K562 (cell line): ENCODE data around the gene TFPT. TPM values are rescaled to one million over a fixed set of nuclear protein-coding genes. Genes with fewer than 3 reads are reported as not detected.

ENCODE experiments used
- BHLHE40 ChIP-seq: IDR thresholded peaks from 2 replicates; pipeline ENCODE4 v1.6.1; 2011; ENCODE audit warnings: low read length, improper control_type of control experiment
- CBX1 ChIP-seq: sonication (generic); IDR thresholded peaks from 2 replicates; pipeline ENCODE4 v1.6.1; 2016; ENCODE audit warnings: antibody characterized with exemption, low read depth, mild to moderate bottlenecking
- ELF2 ChIP-seq: fragments of 250-450 bp; sonication (Bioruptor Pico); IDR thresholded peaks from 2 replicates; pipeline ENCODE4 v1.5.0; 2021; ENCODE audit warnings: mild to moderate bottlenecking
- ESRRA ChIP-seq: fragments of 450-650 bp; IDR thresholded peaks from 2 replicates; pipeline ENCODE4 v1.6.1; 2014; ENCODE audit warnings: low read depth, mild to moderate bottlenecking, moderate library complexity, borderline replicate concordance
- FIP1L1 ChIP-seq: fragments of 200-400 bp; formaldehyde crosslinking; IDR thresholded peaks from 2 replicates; pipeline ENCODE4 v1.6.1; 2018; ENCODE audit warnings: mild to moderate bottlenecking, low read depth, low read length; ENCODE audit not compliant: poor library complexity, severe bottlenecking
- HCFC1 ChIP-seq: IDR thresholded peaks from 2 replicates; pipeline ENCODE4 v1.6.1; 2012; ENCODE audit warnings: low read depth, low read length, improper control_type of control experiment
- IFI16 ChIP-seq: fragments of 250-450 bp; sonication (Bioruptor Pico); IDR thresholded peaks from 2 replicates; pipeline ENCODE4 v2.1.2; 2022; ENCODE audit warnings: mild to moderate bottlenecking, inconsistent platforms
- KDM2B ChIP-seq: fragments of 250-450 bp; sonication (Bioruptor Pico); IDR thresholded peaks from 2 replicates; pipeline ENCODE4 v1.8.0; 2021; ENCODE audit warnings: mild to moderate bottlenecking, moderate library complexity
- KLF13 ChIP-seq: fragments of 450-650 bp; IDR thresholded peaks from 2 replicates; pipeline ENCODE4 v1.6.1; 2016; ENCODE audit warnings: missing genetic modification characterization, low read depth, mild to moderate bottlenecking, missing compliant biosample characterization, moderate library complexity, borderline replicate concordance
- LEF1 ChIP-seq: fragments of 450-650 bp; IDR thresholded peaks from 2 replicates; pipeline ENCODE4 v1.6.1; 2016; ENCODE audit warnings: mild to moderate bottlenecking
- MCM2 ChIP-seq: fragments of 450-650 bp; IDR thresholded peaks from 2 replicates; pipeline ENCODE4 v1.6.1; 2017; ENCODE audit warnings: low read depth, mild to moderate bottlenecking
- PHF8 ChIP-seq: fragments of 200-600 bp; sonication (generic); IDR thresholded peaks from 2 replicates; pipeline ENCODE4 v1.6.1; 2012; ENCODE audit warnings: mixed run types, mild to moderate bottlenecking, inconsistent platforms, low read length, moderate library complexity, borderline replicate concordance
- SUPT5H ChIP-seq: fragments of 450-650 bp; IDR thresholded peaks from 2 replicates; pipeline ENCODE4 v1.6.1; 2016
- TAF1 ChIP-seq: IDR thresholded peaks from 2 replicates; pipeline ENCODE4 v1.6.1; 2011; ENCODE audit warnings: mild to moderate bottlenecking, low read length, moderate library complexity; ENCODE audit not compliant: insufficient read depth, control insufficient read depth, severe bottlenecking; ENCODE audit errors: extremely low read depth
- TBP ChIP-seq: optimal IDR thresholded peaks from 2 replicates; pipeline ENCODE3; 2011; ENCODE audit warnings: low read depth, low read length, improper control_type of control experiment
- ZBED1 ChIP-seq: IDR thresholded peaks from 2 replicates; pipeline ENCODE4 v1.6.1; 2014
- ZFX ChIP-seq: sonication (generic); formaldehyde crosslinking; IDR thresholded peaks from 2 replicates; pipeline ENCODE4 v1.8.0; 2022; ENCODE audit warnings: mild to moderate bottlenecking, missing genetic modification reagents, moderate library complexity
- ZNF184 ChIP-seq: sonication (generic); formaldehyde crosslinking; IDR thresholded peaks from 2 replicates; pipeline ENCODE4 v1.5.0; 2020; ENCODE audit warnings: missing genetic modification reagents
- polyA plus RNA-seq, 8 experiments: library from polyadenylated mRNA; depleted of rRNA in 4 of 8; stranded (reverse) in 5 of 8; unstranded in 3 of 8; fragments of >200 nt; fragmentation: Nextera tagmentation in 2 of 8; fragmentation: Illumina TruSeq in 1 of 8; extraction: Ambion mirVana in 2 of 8; extraction: Trizol in 1 of 8; gene quantifications; 2 replicates each; pipeline versions ENCODE4 v1.2.1 to v1.2.3, GENCODE V29; 2011 to 2014; ENCODE audit warnings: inconsistent platforms in 1 of 8, missing spikeins in 1 of 8
- total RNA-seq, 7 experiments: library from RNA; depleted of rRNA in 6 of 7; stranded (reverse); fragments of >200 nt in 6 of 7; fragmentation: Illumina TruSeq in 2 of 7; extraction: Trizol in 2 of 7; gene quantifications; 2 replicates each; pipeline versions ENCODE4 v1.2.1 to v1.2.3, GENCODE V29; 2011 to 2021; ENCODE audit warnings: low replicate concordance in 1 of 7
- TF ChIP-seq, protein P1 (sequence below), 2 experiments: IDR thresholded peaks; 2 replicates each; pipeline ENCODE4 v1.6.1; 2012; ENCODE audit warnings: improper control_type of control experiment in 2 of 2, low read depth in 2 of 2, low read length in 2 of 2, borderline replicate concordance in 1 of 2
- TF ChIP-seq, protein P2 (sequence below): fragments of 450-650 bp; formaldehyde crosslinking; IDR thresholded peaks from 2 replicates; pipeline ENCODE4 v1.4.0; 2020; ENCODE audit warnings: mild to moderate bottlenecking, moderate library complexity
- TF ChIP-seq, protein P3 (sequence below): fragments of 450-650 bp; IDR thresholded peaks from 2 replicates; pipeline ENCODE4 v1.6.1; 2017; ENCODE audit warnings: antibody characterized with exemption

Gene TFPT
- total and polyA plus RNA-seq, 9 of the 15 experiments (the other 6 are each of a cell fraction or from before 2014, with no cell fraction given): 0.72 to 16.4 (median 9.2) TPM

DNA sequence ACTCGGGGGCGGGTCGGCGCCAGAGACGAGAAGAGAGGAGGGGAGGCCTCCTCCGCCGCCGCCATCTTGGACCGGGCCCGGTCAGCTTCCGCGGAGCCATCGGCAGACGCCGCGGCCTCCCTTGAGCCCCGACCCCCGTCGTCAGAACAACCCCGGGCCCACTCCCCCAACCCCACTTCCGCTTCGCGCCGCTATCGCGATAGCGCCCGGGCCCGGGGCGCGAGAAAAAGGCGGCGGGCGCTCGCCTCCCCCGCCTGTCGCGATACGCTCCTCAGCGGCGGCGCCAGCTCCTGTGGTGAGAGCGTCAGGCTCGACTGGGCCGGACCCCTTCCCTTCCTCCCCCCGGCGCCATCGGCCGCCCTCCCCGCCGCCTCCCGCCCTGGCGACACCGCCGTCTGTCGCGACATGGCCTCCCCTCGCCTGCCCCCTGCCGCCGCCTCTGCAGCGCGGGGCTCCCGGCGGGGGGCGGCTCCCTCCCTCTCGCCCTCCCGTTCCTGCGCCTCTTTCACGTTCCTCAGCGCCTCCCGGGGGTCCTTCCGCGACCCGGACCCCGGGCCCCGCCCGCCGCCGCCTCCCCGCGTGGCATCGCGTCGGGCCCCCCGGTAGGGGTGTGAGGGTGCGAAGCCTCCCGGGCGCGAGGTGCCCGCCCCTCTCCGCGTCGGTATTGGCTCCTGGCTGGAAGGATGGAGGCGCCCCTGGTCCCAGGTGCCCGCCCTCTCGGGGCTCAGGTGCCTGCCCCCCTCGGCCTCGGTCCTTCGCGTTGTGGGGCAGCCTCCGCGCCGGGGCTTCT is 22.4 kb upstream of the TFPT start, which contains the start of gene CNOT3 (continued):
- TF ChIP-seq, protein P1, sequence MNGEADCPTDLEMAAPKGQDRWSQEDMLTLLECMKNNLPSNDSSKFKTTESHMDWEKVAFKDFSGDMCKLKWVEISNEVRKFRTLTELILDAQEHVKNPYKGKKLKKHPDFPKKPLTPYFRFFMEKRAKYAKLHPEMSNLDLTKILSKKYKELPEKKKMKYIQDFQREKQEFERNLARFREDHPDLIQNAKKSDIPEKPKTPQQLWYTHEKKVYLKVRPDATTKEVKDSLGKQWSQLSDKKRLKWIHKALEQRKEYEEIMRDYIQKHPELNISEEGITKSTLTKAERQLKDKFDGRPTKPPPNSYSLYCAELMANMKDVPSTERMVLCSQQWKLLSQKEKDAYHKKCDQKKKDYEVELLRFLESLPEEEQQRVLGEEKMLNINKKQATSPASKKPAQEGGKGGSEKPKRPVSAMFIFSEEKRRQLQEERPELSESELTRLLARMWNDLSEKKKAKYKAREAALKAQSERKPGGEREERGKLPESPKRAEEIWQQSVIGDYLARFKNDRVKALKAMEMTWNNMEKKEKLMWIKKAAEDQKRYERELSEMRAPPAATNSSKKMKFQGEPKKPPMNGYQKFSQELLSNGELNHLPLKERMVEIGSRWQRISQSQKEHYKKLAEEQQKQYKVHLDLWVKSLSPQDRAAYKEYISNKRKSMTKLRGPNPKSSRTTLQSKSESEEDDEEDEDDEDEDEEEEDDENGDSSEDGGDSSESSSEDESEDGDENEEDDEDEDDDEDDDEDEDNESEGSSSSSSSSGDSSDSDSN (IDR thresholded peaks at IDR 0.05; ENCODE audit: borderline replicate concordance in 1 of 2, low read depth in 2 of 2, low read length in 2 of 2): no peak
- TF ChIP-seq MCM2 (no peak), LEF1 (no peak), TAF1 (peak; percentile 64), SUPT5H (peak; percentile 79), BHLHE40 (no peak), HCFC1 (peak; percentile 43; the same call in 1 of the 2 replicates), PHF8 (peak; percentile 79; the same call in 1 of the 2 replicates), TBP (peak; percentile 68), ELF2 (CRISPR knock-in tag) (no peak), ZBED1 (peak; percentile 100), FIP1L1 (no peak), KLF13 (no peak), ZFX (CRISPR knock-in tag) (peak; percentile 91), CBX1 (no peak), ESRRA (no peak), KDM2B (CRISPR knock-in tag) (no peak), IFI16 (no peak), ZNF184 (CRISPR knock-in tag) (no peak)
- TF ChIP-seq, protein P2, sequence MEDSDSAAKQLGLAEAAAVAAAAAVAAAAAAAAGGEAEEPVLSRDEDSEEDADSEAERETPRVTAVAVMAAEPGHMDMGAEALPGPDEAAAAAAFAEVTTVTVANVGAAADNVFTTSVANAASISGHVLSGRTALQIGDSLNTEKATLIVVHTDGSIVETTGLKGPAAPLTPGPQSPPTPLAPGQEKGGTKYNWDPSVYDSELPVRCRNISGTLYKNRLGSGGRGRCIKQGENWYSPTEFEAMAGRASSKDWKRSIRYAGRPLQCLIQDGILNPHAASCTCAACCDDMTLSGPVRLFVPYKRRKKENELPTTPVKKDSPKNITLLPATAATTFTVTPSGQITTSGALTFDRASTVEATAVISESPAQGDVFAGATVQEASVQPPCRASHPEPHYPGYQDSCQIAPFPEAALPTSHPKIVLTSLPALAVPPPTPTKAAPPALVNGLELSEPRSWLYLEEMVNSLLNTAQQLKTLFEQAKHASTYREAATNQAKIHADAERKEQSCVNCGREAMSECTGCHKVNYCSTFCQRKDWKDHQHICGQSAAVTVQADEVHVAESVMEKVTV (CRISPR knock-in tag): no peak
- TF ChIP-seq, protein P3, sequence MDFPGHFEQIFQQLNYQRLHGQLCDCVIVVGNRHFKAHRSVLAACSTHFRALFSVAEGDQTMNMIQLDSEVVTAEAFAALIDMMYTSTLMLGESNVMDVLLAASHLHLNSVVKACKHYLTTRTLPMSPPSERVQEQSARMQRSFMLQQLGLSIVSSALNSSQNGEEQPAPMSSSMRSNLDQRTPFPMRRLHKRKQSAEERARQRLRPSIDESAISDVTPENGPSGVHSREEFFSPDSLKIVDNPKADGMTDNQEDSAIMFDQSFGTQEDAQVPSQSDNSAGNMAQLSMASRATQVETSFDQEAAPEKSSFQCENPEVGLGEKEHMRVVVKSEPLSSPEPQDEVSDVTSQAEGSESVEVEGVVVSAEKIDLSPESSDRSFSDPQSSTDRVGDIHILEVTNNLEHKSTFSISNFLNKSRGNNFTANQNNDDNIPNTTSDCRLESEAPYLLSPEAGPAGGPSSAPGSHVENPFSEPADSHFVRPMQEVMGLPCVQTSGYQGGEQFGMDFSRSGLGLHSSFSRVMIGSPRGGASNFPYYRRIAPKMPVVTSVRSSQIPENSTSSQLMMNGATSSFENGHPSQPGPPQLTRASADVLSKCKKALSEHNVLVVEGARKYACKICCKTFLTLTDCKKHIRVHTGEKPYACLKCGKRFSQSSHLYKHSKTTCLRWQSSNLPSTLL: no peak
